Stimulated activated CD4-positive, alpha-beta T cell treated with anti-CD3 and anti-CD28 coated beads, Interleukin-12 subunit alpha, Interleukin-12 subunit beta, amount 100 ng/mL, for 48 hours (primary cell): ENCODE data around the gene ACTN4.
"Not testable (repeated sequence)": the region's sequence is repeated elsewhere in the genome, so short reads cannot be mapped to it uniquely, and the experiment has no call there.

Experiments
- DNase-seq, 3 donors: peaks; one replicate each; pipeline ENCODE4 v3.0.0-alpha.2; 2020; ENCODE audit warnings: low read depth in 2 of 3, low spot score in 1 of 3

Gene ACTN4

GRCh38 chr19:38647368-38647965, at the start of gene ACTN4:
Gene ACTN4 (plus strand): TSS chr19:38647649. CDS start chr19:38647746, 97 bp downstream.
- DNase-seq: peak; percentile 99 to 100 (median 99)

GRCh38 chr19:38599722-38600121, 47.7 kb upstream of the ACTN4 start:
- DNase-seq: no peak

GRCh38 chr19:38602856-38603255, 44.6 kb upstream of the ACTN4 start:
- DNase-seq: not testable (repeated sequence)

GRCh38 chr19:38606131-38606530, 41.3 kb upstream of the ACTN4 start:
- DNase-seq: no peak

- DNase-seq: no peak
Observed at GRCh38 chr19:38614289-38614688, 33.2 kb upstream of the ACTN4 start.

DNA sequence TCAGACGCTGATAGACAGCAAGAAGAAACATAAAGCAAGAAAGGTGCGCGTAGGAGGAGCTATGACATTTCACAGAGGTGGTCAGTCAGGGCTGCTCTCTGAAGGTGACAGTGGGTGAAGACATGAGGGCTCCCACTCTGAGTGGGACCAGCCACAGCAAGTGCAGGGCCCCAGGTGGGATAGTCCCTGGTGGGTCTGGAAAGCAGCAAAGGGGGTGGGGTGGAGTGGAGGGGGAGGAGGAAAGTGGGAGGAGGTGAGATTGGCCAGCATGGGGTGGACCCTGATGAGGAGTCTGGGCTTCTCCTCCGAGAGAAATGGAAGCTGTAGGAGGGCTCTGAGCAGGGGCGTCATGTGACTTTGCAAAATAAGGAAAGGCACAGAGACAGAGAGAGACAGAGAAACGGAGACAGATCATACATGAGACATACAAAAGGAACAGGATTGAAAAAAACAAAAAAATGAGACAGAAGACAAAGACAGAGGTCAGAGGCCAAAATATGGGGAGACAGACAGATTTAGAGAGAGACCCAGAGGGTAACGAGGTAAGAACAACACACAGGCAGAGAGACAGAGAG, 32.4 kb upstream of the ACTN4 start:
- DNase-seq: no peak

DNA sequence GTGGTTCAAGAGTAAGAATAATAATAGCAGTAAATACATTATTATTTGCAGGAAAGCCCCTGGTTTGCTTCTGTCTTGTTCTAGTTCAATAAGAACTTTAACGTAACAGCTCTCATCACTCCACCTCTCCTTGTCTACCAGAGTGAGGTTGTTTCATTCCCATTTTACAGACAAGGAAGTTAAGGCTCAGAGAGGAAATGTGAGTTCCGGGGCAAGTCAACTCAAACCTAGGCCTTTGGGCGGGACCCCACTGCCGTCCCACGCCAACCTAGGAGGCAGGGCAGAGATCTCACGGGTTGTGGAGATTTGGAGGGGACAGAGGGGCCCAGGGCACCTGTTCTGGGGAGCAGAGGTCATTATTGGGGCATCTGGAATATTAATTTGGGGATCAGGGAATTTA, 31.2 kb upstream of the ACTN4 start:
- DNase-seq: no peak

DNA sequence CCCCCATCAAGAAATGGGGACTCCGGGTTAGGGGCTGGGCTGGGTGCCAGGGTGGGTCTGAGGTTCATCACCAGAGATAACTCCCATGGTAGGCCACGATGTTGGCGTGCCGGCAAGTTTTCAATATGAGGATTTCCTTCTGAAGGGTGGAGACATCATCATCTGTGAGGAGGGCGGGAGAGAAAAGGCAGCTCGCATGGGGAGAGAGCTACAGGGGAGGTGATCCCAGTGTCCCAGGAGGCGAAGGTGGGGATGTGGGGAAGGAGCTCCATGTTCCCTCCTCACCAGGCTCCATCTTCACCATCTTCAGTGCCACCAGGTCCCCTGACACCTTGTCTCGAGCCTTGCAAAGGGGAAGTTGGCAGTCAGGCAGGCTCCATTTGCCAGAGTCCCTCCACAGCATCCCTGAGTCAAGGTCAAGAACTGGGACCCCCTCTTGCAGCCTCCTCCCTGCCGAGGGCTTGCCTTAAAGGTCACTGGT, 30.1 kb upstream of the ACTN4 start:
- no peak for DNase-seq

GRCh38 chr19:38617764-38618589, 29.5 kb upstream of the ACTN4 start, which contains the start of gene MAP4K1:
Gene MAP4K1 (minus strand): TSS chr19:38617953. CDS start chr19:38617895, 58 bp downstream.
- peak; percentile 45 to 65 (median 47) for DNase-seq

- DNase-seq: peak; percentile 97
Observed at GRCh38 chr19:38618590-38619360, 28.7 kb upstream of the ACTN4 start, which contains the start of gene EIF3K. Gene EIF3K (plus strand): TSS chr19:38619188. CDS start chr19:38619269, 81 bp downstream.

DNA sequence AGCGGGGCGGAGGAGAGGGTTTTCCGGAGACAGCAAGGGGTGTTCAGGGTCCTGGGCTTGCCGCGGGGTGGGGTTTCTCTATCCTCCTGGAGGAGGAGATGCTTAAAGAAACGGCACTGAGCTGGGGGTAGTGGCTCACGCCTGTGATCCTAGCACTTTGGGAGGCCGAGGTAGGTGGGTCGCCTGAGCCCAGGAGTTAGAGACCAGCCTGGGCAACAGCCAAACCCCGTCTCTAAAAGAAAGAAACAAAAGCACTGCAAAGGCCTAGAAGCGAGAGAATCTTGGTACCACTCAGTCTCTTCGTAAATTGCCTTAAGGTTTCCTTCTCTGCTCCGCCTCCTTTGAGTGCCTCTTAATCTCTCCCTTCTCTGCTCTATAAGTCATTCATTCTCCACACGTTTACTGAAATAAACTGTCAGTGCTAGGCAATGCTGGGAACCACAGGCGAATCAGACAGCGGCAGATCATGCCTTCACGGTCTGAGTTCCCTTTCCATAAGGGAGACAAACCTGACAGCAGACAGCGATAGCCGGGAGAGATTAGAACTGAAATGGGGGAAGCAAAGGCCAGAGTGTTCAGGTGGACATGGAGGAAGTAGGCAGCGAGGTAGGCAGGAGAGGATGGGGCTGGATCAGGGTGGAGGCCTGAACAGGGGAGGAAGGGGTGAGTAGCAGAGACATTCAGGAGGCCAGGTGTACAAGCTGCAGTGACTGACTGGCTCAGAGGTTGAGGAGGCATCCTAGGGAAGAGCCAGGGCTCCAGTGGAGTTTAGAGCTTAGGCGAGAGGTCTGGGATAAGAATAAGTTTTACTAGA, 27.9 kb upstream of the ACTN4 start:
- DNase-seq: no peak

DNA sequence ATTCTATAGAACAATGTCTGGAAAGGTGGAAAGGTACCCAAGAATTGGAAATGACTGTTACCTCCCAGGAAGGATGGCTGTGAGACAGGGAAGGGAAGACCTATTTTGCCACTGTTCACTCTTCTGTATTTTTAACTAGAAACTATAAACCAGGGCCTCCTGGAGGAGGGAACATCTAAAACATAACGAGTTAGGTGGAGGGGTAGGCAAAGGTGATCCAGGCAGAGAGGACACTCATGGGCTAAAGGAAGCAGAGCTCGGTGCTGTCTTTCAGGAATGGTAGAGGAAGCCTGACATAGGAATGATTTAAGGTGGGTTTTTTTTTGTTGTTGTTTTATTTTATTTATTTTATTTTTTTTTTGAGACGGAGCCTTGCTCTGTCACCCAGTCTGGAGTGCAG, 22.6 kb upstream of the ACTN4 start:
- DNase-seq: no peak

GRCh38 chr19:38626401-38626800, 21.0 kb upstream of the ACTN4 start:
- no peak for DNase-seq

DNA sequence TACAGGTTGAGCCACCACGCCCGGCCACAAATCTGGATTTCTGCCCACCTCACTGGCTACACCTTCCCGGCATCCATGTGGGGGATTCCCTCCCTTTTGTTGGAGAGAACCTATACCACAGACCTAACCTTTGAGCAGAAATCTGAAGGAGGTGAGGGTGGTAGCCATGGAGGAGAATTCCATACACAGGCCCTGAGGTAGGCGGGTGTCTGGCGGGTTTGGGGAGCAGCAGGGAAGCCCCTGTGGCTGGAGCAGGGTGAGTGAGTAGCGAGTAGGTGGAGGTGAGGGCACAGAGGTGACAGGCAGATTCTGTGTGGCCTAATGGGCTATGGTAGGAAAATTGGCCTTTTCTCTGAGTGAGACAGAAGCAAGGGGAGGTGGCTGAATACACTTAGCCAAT, 17.9 kb upstream of the ACTN4 start:
- DNase-seq: no peak

DNA sequence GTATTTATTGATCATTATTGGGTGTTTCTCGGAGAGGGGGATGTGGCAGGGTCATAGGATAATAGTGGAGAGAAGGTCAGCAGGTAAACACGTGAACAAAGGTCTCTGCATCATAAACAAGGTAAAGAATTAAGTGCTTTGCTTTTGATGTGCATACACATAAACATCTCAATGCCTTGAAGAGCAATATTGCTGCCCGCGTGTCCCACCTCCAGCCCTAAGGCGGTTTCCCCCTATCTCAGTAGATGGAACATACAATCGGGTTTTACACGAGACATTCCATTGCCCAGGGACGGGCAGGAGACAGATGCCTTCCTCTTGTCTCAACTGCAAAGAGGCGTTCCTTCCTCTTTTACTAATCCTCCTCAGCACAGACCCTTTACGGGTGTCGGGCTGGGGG, 16.1 kb upstream of the ACTN4 start:
- DNase-seq: not testable (repeated sequence)

GRCh38 chr19:38631811-38632475, 15.5 kb upstream of the ACTN4 start:
- DNase-seq: not testable (repeated sequence)

- DNase-seq: no peak
Observed at GRCh38 chr19:38632476-38633213, 14.8 kb upstream of the ACTN4 start.

DNA sequence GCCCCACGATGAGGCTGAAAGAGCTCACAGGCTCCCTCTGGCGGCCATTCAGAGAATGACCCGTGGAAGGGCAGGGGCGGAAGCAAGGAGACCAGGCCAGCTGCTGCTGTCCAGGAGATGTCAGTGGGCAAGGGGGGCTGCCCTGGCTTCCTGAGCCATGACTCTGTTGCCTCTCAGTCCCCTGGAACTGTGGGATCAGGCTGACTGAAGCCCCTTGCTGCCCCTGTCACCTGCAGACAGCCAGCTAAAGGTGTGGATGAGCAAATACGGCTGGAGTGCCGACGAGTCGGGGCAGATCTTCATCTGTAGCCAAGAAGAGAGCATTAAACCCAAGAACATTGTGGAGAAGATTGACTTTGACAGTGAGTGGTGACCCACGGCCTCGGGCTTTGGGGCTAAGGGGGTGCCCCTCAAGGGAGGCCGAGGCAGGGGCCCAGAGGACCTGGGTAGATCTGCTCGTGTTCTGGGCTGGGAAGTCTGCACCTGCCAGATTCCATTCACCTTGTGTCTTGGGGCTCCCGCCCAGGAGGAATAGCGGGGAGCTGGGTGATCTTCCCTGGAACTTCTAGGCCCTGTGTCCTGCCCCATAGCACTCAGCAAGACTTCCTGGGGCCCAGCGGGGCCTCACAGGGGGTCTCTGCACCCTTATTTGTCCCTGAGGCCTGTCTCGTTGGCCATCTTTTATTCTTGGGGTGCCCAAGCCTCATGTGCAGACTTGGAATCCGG, 12.5 kb upstream of the ACTN4 start:
- DNase-seq: peak; percentile 61 to 70 (median 61)
